PC-3 (cell line): ENCODE results near the gene GCDH. TPM values are rescaled to one million over a fixed set of nuclear protein-coding genes. Genes with fewer than 3 reads are reported as not detected.
A peak's percentile ranks its signal among the peaks of the same experiment; 100 is the strongest.

Source experiments
- ATAC-seq: fragments of 200-7000 bp; cut with Tn5 transposase; 2 replicates; pipeline ENCODE4 v1.9.1; 2020; ENCODE audit warnings: mild to moderate bottlenecking, moderate library complexity
- BruUV-seq: library from RNA; stranded (reverse); fragments of 400-500 nt; replicated peaks from 2 replicates; lab custom pipeline; 2021; lab: Mats Ljungman, UMichigan
- CTCF ChIA-PET: fragments of 300-600 bp; sonication (Branson Sonifier 250); formaldehyde crosslinking; loops from one replicate; lab custom pipeline; 2022; ENCODE audit warnings: antibody characterized with exemption; lab: Charles Lee
- POLR2A ChIA-PET: fragments of 300-600 bp; sonication (Branson Sonifier 250); formaldehyde crosslinking; loops from one replicate; lab custom pipeline; 2022; ENCODE audit warnings: antibody characterized with exemption; ENCODE audit not compliant: unreplicated experiment; lab: Charles Lee
- DNase-seq: peaks from one replicate; pipeline ENCODE4 v3.0.0-alpha.2; 2015
- H2AFZ ChIP-seq: fragments of 300-600 bp; sonication (generic); 2 replicates; pipeline ENCODE4 v1.6.0; 2016; ENCODE audit warnings: antibody characterized with exemption, low read length
- H3F3A ChIP-seq: fragments of 300-600 bp; sonication (generic); one replicate; pipeline ENCODE4 v1.6.0; 2017; ENCODE audit warnings: antibody characterized with exemption, low read length, control low read depth, mild to moderate bottlenecking; ENCODE audit not compliant: unreplicated experiment
- H3K27ac ChIP-seq: fragments of 300-600 bp; sonication (generic); 2 replicates; pipeline ENCODE4 v1.5.1; 2016; ENCODE audit warnings: mild to moderate bottlenecking, low read length
- H3K27me3 ChIP-seq: fragments of 300-600 bp; sonication (generic); 2 replicates; pipeline ENCODE4 v1.6.1; 2016; ENCODE audit warnings: low read length, mixed read lengths
- H3K36me3 ChIP-seq: fragments of 300-600 bp; sonication (generic); 2 replicates; pipeline ENCODE4 v1.6.1; 2016; ENCODE audit warnings: low read depth, mixed run types, low read length, mixed read lengths
- H3K4me1 ChIP-seq: fragments of 300-600 bp; sonication (generic); 2 replicates; pipeline ENCODE4 v1.5.1; 2016; ENCODE audit warnings: low read length; ENCODE audit not compliant: insufficient read depth
- H3K4me2 ChIP-seq: fragments of 300-600 bp; sonication (generic); 2 replicates; pipeline ENCODE4 v1.6.0; 2016; ENCODE audit warnings: low read length
- H3K4me3 ChIP-seq: fragments of 300-600 bp; sonication (generic); 2 replicates; pipeline ENCODE4 v1.5.1; 2016; ENCODE audit warnings: mild to moderate bottlenecking, low read length, mixed read lengths
- H3K79me2 ChIP-seq: fragments of 300-600 bp; sonication (generic); 2 replicates; pipeline ENCODE4 v1.6.1; 2017; ENCODE audit warnings: low read length, mixed read lengths
- H3K9ac ChIP-seq: fragments of 300-600 bp; sonication (generic); 2 replicates; pipeline ENCODE4 v1.6.0; 2016; ENCODE audit warnings: mild to moderate bottlenecking, low read length
- H3K9me2 ChIP-seq: fragments of 300-600 bp; sonication (generic); replicated peaks from 2 replicates; pipeline ENCODE4 v1.6.1; 2016; ENCODE audit warnings: mixed run types, low read length, mixed read lengths
- H3K9me3 ChIP-seq: fragments of 300-600 bp; sonication (generic); 2 replicates; pipeline ENCODE4 v1.6.1; 2016; ENCODE audit warnings: low read length, mixed read lengths
- H4K20me1 ChIP-seq: fragments of 300-600 bp; sonication (generic); 2 replicates; pipeline ENCODE4 v1.6.1; 2016; ENCODE audit warnings: low read length, mixed read lengths
- EZH2 ChIP-seq: fragments of 300-600 bp; sonication (generic); IDR thresholded peaks from one replicate; pipeline ENCODE4 v1.6.1; 2017; ENCODE audit warnings: antibody characterized with exemption, mild to moderate bottlenecking, low read length; ENCODE audit not compliant: unreplicated experiment
- EZH2phosphoT487 ChIP-seq: fragments of 300-600 bp; sonication (generic); IDR thresholded peaks from 2 replicates; pipeline ENCODE4 v1.6.1; 2018; ENCODE audit warnings: mild to moderate bottlenecking, antibody characterized with exemption, low read length, borderline replicate concordance
- intact Hi-C: fragments of 100-400 bp; cut with micrococcal nuclease; formaldehyde crosslinking; loops from 2 replicates; pipeline ENCODE4 v1.9.0; 2023
- total RNA-seq: library from RNA; depleted of rRNA; stranded (reverse); fragments of >200 nt; gene quantifications from 2 replicates; pipeline ENCODE4 v1.2.3, GENCODE V29; 2014
- TF ChIP-seq, protein P1 (sequence below): fragments of 300-600 bp; sonication (generic); conservative IDR thresholded peaks from 2 replicates; pipeline ENCODE4 v1.5.1; 2017; ENCODE audit warnings: antibody characterized with exemption, low read depth, mild to moderate bottlenecking, low read length

GCDH gene
- total RNA-seq, 1 experiment from 2014 or later: 37.4 TPM

GRCh38 chr19:12940897-12941296, 49.9 kb downstream of the GCDH start:
- ATAC-seq (no peak), DNase-seq (no peak)
- Histone ChIP-seq H3K9me2 (no peaks in the 10 kb centered on the region), H3K27ac (no peak overlapping the region), H3K4me2 (peak overlapping the region; percentile 92), H2AFZ (no peak overlapping the region), H3F3A (peaks cover 37% of the 10 kb centered on the region), H3K9ac (peak overlapping the region; percentile 98; the same call in 1 of the 2 replicates), H3K4me1 (peaks cover 32% of the 10 kb centered on the region), H3K27me3 (no peaks in the 10 kb centered on the region), H3K4me3 (peak overlapping the region; percentile 95), H3K79me2 (peaks cover 42% of the 10 kb centered on the region), H3K36me3 (peaks cover 51% of the 10 kb centered on the region), H4K20me1 (peaks cover 37% of the 10 kb centered on the region), H3K9me3 (no peaks in the 10 kb centered on the region)
- BruUV-seq: no TSS peak
- intact Hi-C loops: no loop called here
- TF ChIP-seq EZH2: no peak
- no peak for TF ChIP-seq EZH2phosphoT487
- TF ChIP-seq, protein P1, sequence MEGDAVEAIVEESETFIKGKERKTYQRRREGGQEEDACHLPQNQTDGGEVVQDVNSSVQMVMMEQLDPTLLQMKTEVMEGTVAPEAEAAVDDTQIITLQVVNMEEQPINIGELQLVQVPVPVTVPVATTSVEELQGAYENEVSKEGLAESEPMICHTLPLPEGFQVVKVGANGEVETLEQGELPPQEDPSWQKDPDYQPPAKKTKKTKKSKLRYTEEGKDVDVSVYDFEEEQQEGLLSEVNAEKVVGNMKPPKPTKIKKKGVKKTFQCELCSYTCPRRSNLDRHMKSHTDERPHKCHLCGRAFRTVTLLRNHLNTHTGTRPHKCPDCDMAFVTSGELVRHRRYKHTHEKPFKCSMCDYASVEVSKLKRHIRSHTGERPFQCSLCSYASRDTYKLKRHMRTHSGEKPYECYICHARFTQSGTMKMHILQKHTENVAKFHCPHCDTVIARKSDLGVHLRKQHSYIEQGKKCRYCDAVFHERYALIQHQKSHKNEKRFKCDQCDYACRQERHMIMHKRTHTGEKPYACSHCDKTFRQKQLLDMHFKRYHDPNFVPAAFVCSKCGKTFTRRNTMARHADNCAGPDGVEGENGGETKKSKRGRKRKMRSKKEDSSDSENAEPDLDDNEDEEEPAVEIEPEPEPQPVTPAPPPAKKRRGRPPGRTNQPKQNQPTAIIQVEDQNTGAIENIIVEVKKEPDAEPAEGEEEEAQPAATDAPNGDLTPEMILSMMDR: no peak
- CTCF ChIA-PET: no interaction called here
- POLR2A ChIA-PET: no interaction called here

- H3K79me2 ChIP-seq: peaks cover 67% of the 10 kb centered on the region
- peaks cover 64% of the 10 kb centered on the region for H3K36me3 ChIP-seq
- TF ChIP-seq EZH2 (no peak), EZH2phosphoT487 (no peak)
- TF ChIP-seq, protein P1: no peak
- H3K9ac ChIP-seq: no peak overlapping the region
- H3K27me3 ChIP-seq: no peaks in the 10 kb centered on the region
- peaks cover 37% of the 10 kb centered on the region for H4K20me1 ChIP-seq
- H3K9me2 ChIP-seq: no peaks in the 10 kb centered on the region
- H3K27ac ChIP-seq: no peak overlapping the region
- POLR2A ChIA-PET: no interaction called here
- BruUV-seq: no TSS peak
- intact Hi-C loops: no loop called here
- no peak overlapping the region for H3K4me3 ChIP-seq
- no peak for DNase-seq
- H3F3A ChIP-seq: peaks cover 37% of the 10 kb centered on the region
- peak overlapping the region; percentile 8; the same call in 1 of the 2 replicates for H3K4me2 ChIP-seq
- H3K9me3 ChIP-seq: no peaks in the 10 kb centered on the region
- no peak for ATAC-seq
- H3K4me1 ChIP-seq: peaks cover 35% of the 10 kb centered on the region
- CTCF ChIA-PET: no interaction called here
- no peak overlapping the region for H2AFZ ChIP-seq
These were observed 52.6 kb downstream of the GCDH start for GRCh38 chr19:12943437-12944044.

- intact Hi-C loops: no loop called here
- ChIA-PET POLR2A (no interaction called here), CTCF (no interaction called here)
- no peak overlapping the region for H3K4me3 ChIP-seq
- TF ChIP-seq EZH2: no peak
- TF ChIP-seq EZH2phosphoT487: no peak
- TF ChIP-seq, protein P1: no peak
- H3K9me2 ChIP-seq: no peaks in the 10 kb centered on the region
- ATAC-seq: no peak
- peaks cover 64% of the 10 kb centered on the region for H3K36me3 ChIP-seq
- H3K27me3 ChIP-seq: no peaks in the 10 kb centered on the region
- H4K20me1 ChIP-seq: peaks cover 31% of the 10 kb centered on the region
- H2AFZ ChIP-seq: no peak overlapping the region
- no peak overlapping the region for H3K9ac ChIP-seq
- 0 out of 2 replicates have a peak overlapping the region, but pooled peaks have one; percentile 3 for H3K4me2 ChIP-seq
- no peak for DNase-seq
- H3K79me2 ChIP-seq: peaks cover 61% of the 10 kb centered on the region
- peaks cover 35% of the 10 kb centered on the region for H3K4me1 ChIP-seq
- H3F3A ChIP-seq: peaks cover 37% of the 10 kb centered on the region
- H3K27ac ChIP-seq: no peak overlapping the region
- no peaks in the 10 kb centered on the region for H3K9me3 ChIP-seq
- BruUV-seq: no TSS peak
These were observed 53.2 kb downstream of the GCDH start for GRCh38 chr19:12944104-12944674.
